T-helper 2 cell treated with Interferon-gamma antibody and Interleukin-4, amounts not matched to agents 5 μg/mL and 100 μg/mL, for 36 hours (primary cell): ENCODE measurements around the gene SETDB1.

ENCODE experiments used
- DNase-seq: peaks from one replicate; pipeline ENCODE4 v3.0.0; 2021; ENCODE audit warnings: low spot score
- H3K27ac Mint-ChIP-seq: one replicate; pipeline ENCODE4 v1.8.0; 2021; ENCODE audit warnings: mild to moderate bottlenecking, mixed read lengths
- H3K27me3 Mint-ChIP-seq: one replicate; pipeline ENCODE4 v1.8.0; 2021; ENCODE audit warnings: low read depth, mixed read lengths
- H3K36me3 Mint-ChIP-seq: one replicate; pipeline ENCODE4 v1.8.0; 2021; ENCODE audit warnings: low read depth, mixed read lengths
- H3K4me1 Mint-ChIP-seq: one replicate; pipeline ENCODE4 v1.8.0; 2021; ENCODE audit warnings: low read depth, mixed read lengths
- H3K4me3 Mint-ChIP-seq: one replicate; pipeline ENCODE4 v1.8.0; 2022; ENCODE audit warnings: mild to moderate bottlenecking, moderate library complexity, mixed read lengths
- H3K9me3 Mint-ChIP-seq: one replicate; pipeline ENCODE4 v1.8.0; 2021; ENCODE audit warnings: mixed read lengths

The SETDB1 gene

DNA sequence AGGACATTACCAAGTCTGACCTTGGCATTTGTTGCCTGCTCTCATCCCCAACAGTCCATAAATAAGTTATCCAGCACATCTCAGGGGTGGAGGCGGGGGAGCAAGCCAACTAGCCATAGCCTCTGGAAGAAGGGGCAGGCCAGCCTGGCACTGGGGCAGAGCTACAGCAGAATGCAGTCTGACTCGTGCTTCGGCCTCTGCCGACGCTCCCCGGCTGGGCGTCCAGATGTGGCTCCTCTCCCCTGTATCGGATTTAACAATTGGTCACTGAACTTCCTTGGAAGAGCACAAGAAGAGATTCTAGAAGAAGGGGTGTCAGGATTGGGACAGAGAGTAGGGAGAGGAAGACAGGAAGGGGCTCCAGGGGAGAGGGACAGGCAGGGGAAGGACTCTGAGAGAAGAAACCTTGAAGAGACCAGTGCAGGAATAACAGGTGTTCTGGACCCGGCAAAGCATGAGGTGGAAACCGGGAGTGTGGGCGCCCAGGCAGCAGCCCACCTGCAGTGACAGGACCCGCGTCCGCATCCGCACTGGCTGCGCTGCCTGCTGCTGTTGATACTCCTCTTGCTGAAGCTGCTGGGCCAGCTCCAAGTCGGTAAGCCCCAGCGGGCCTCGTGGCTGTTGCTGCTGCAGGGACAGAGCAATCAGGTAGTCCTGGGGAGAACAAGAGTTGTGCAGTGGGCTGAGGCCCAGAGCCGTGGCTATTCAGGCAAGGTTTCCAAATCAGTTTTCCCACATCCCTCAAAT lies 71.1 kb downstream of the SETDB1 start:
- no peak for DNase-seq
- H3K4me3 Mint-ChIP-seq = no peak overlapping the region
- H3K4me1 Mint-ChIP-seq = peaks cover 19% of the 10 kb centered on the region
- H3K9me3 Mint-ChIP-seq = no peaks in the 10 kb centered on the region
- H3K36me3 Mint-ChIP-seq = peaks cover 20% of the 10 kb centered on the region
- no peaks in the 10 kb centered on the region for H3K27me3 Mint-ChIP-seq
- H3K27ac Mint-ChIP-seq = no peak overlapping the region

DNA sequence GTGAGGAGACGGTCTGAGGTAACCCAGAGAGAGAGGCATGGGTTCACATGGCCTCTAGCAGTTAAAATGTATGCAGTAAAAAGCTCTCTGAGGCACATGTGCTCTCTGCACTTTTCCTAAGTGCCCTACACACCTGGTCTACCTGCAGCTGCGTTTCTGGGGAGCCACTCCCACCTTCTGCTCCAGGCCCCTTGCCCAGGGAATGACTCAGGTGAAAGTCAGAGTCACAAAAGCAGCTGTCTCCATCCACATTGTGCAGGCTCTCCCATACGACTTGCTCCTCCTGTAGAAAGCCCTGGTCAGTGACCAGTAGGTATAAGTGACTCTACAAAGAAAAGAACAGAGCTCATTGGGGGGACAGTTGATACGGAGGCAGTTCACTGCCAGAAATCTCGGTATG lies 71.8 kb downstream of the SETDB1 start:
- Mint-ChIP-seq H3K27ac (no peak overlapping the region), H3K4me3 (no peak overlapping the region), H3K4me1 (peaks cover 25% of the 10 kb centered on the region), H3K9me3 (no peaks in the 10 kb centered on the region), H3K36me3 (peaks cover 25% of the 10 kb centered on the region), H3K27me3 (no peaks in the 10 kb centered on the region)
- DNase-seq = no peak

DNA sequence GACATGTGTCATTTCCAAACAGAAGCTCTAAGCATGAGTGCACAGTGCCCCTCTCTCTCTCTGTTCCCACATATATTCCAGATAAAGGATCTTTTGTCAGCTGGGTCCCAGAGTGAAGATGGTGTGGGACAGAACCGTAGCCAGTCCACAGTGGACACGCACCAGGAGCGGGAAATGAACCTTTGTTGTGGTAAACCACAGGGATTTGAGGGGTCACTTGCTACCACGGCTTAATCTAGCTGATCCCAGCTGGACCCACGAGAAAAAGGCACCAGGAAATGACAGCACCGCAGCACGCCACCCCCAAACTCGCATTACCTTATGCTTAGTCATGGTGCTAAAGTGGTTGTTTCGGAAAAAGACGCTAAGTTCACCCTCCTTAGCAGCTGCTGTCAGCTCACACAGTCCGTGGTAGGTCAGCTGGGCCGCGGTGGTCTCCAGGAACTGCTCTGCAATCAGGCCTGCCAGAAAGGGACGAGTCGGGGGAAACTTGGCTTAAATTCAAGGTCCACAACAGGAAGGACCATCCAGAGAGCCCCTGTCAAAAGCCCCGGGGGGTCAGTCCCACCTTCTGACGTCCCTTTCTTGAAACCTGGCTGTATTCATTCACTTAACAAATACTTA lies 73.0 kb downstream of the SETDB1 start:
- H3K9me3 Mint-ChIP-seq = no peaks in the 10 kb centered on the region
- no peak overlapping the region for H3K27ac Mint-ChIP-seq
- no peak overlapping the region for H3K4me3 Mint-ChIP-seq
- no peaks in the 10 kb centered on the region for H3K27me3 Mint-ChIP-seq
- DNase-seq = no peak
- H3K4me1 Mint-ChIP-seq = peaks cover 32% of the 10 kb centered on the region
- peaks cover 26% of the 10 kb centered on the region for H3K36me3 Mint-ChIP-seq

- peaks cover 38% of the 10 kb centered on the region for H3K4me1 Mint-ChIP-seq
- peaks cover 26% of the 10 kb centered on the region for H3K36me3 Mint-ChIP-seq
- no peaks in the 10 kb centered on the region for H3K27me3 Mint-ChIP-seq
- DNase-seq = no peak
- H3K27ac Mint-ChIP-seq = no peak overlapping the region
- H3K9me3 Mint-ChIP-seq = no peaks in the 10 kb centered on the region
- no peak overlapping the region for H3K4me3 Mint-ChIP-seq
Measured at GRCh38 chr1:150999926-151000325, 73.8 kb downstream of the SETDB1 start.

DNA sequence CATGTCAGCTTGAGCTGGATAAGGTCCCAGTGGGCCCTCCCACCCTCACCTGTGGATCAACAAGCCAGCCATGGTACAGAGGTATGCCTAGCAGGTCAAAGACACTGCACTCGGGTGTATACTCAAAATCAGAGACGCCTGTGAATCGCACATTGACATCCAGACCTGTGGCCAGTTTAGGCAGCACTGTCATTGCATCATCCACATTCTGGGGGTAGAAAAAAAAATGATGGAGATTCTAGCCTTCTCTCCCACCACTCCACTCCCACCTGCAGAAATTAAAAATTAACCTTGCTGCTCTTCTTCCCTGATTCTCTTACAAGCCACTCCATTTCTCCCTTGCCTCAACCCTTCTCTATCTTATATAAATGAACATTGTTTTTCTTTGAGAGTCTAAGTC lies 74.2 kb downstream of the SETDB1 start:
- Mint-ChIP-seq H3K4me3 (no peak overlapping the region), H3K36me3 (peaks cover 26% of the 10 kb centered on the region), H3K4me1 (peaks cover 40% of the 10 kb centered on the region), H3K27ac (no peak overlapping the region), H3K9me3 (no peaks in the 10 kb centered on the region), H3K27me3 (no peaks in the 10 kb centered on the region)
- DNase-seq = no peak

- H3K4me3 Mint-ChIP-seq = peak overlapping the region; percentile 34
- H3K27ac Mint-ChIP-seq = no peak overlapping the region
- DNase-seq = no peak
- no peaks in the 10 kb centered on the region for H3K27me3 Mint-ChIP-seq
- H3K9me3 Mint-ChIP-seq = no peaks in the 10 kb centered on the region
- H3K4me1 Mint-ChIP-seq = peaks cover 47% of the 10 kb centered on the region
- peaks cover 22% of the 10 kb centered on the region for H3K36me3 Mint-ChIP-seq
Measured at GRCh38 chr1:151001602-151002001, 75.4 kb downstream of the SETDB1 start.

DNA sequence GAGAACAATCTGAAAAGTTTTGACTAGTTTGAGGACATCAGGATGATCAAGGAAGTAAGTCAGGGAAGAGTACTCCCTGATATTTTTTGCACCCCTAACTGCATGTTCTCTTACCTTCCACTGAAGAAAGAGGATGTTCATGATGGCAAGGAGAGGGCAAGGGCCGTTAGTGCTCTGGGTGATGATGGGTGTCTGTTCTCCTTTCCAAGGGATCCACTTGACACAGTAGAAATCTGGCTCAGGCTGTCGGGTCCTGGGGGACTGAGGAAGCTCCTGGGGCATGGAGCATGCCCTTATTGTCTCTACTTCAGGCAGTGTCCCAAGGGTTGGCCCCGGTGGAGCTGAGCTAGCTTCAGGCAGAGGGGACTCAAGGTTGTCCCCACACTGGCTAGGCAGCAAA lies 75.9 kb downstream of the SETDB1 start:
- Mint-ChIP-seq H3K9me3 (no peaks in the 10 kb centered on the region), H3K4me3 (no peak overlapping the region), H3K27ac (no peak overlapping the region), H3K36me3 (peaks cover 22% of the 10 kb centered on the region), H3K27me3 (no peaks in the 10 kb centered on the region), H3K4me1 (peaks cover 52% of the 10 kb centered on the region)
- no peak for DNase-seq

DNA sequence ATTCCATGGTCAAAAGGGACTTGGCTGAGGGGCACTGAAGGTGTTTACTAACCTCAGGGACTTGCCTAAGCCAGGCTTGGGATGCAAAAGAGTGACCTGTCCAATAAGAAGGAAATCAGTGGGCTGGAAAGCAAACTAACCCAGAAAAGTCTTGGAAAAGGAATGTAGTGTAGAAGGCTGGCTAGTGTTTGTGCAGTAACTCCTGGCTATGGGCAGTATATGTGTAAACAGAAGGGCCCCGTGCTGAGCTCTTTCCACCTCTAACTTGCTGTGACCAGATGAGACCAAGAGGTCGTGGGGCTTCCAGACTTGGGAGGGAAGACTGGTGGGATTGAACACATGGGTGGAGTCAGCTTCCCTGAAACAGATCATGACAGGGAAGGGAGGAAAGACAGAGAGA lies 76.4 kb downstream of the SETDB1 start:
- Mint-ChIP-seq H3K4me1 (peaks cover 57% of the 10 kb centered on the region), H3K27ac (peak overlapping the region; percentile 80), H3K27me3 (no peaks in the 10 kb centered on the region), H3K9me3 (no peaks in the 10 kb centered on the region), H3K36me3 (peaks cover 19% of the 10 kb centered on the region), H3K4me3 (peak overlapping the region; percentile 76)
- DNase-seq = no peak

GRCh38 chr1:151003180-151003579 lies 77.0 kb downstream of the SETDB1 start:
- peak overlapping the region; percentile 76 for H3K4me3 Mint-ChIP-seq
- peak overlapping the region; percentile 80 for H3K27ac Mint-ChIP-seq
- peaks cover 19% of the 10 kb centered on the region for H3K36me3 Mint-ChIP-seq
- no peak for DNase-seq
- no peaks in the 10 kb centered on the region for H3K27me3 Mint-ChIP-seq
- peaks cover 62% of the 10 kb centered on the region for H3K4me1 Mint-ChIP-seq
- no peaks in the 10 kb centered on the region for H3K9me3 Mint-ChIP-seq

DNA sequence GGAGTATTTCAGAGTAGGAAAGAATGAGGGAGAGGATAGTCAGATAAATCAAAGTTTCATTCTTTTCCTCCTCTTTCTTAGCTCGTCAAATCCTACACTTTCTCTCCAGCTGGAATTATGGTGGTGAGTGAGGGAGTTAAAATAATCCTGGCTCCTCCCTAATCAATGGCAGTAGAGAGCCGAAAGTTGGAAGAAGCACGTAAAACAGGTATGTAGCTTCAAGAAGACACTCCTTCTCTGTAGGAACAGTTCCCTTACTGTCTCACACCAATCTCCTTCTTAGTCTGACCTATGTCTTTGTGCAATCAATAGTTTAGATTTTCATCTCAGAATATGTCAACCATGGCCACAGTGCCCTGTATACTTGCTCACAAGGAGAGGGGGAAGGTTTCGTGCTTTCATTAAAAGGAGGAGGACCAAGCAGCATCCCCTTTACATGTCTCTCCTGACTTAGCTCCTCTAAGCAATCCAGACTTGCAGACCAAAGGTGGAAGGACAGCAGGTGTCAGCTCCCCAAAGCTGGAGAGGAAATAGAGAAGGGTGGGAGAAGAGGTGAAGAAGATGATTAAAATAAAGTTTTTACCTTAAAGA lies 79.7 kb downstream of the SETDB1 start:
- H3K27ac Mint-ChIP-seq = peak overlapping the region; percentile 92
- H3K27me3 Mint-ChIP-seq = no peaks in the 10 kb centered on the region
- H3K9me3 Mint-ChIP-seq = no peaks in the 10 kb centered on the region
- peak overlapping the region; percentile 98 for H3K4me3 Mint-ChIP-seq
- H3K36me3 Mint-ChIP-seq = peaks cover 17% of the 10 kb centered on the region
- H3K4me1 Mint-ChIP-seq = peaks cover 69% of the 10 kb centered on the region
- no peak for DNase-seq

GRCh38 chr1:151006327-151007052 lies 80.3 kb downstream of the SETDB1 start, which contains the start of gene MINDY1:
TSS of gene MINDY1 (minus strand) at chr1:151006902. CDS start at chr1:151002617, 4,285 bp downstream.
- DNase-seq = peak; percentile 36
- no peaks in the 10 kb centered on the region for H3K27me3 Mint-ChIP-seq
- H3K36me3 Mint-ChIP-seq = peaks cover 13% of the 10 kb centered on the region
- H3K4me1 Mint-ChIP-seq = peaks cover 71% of the 10 kb centered on the region
- peak within 1 kb of the TSS; percentile 92 for H3K27ac Mint-ChIP-seq
- H3K4me3 Mint-ChIP-seq = peak within 1 kb of the TSS; percentile 98
- no peaks in the 10 kb centered on the region for H3K9me3 Mint-ChIP-seq

DNA sequence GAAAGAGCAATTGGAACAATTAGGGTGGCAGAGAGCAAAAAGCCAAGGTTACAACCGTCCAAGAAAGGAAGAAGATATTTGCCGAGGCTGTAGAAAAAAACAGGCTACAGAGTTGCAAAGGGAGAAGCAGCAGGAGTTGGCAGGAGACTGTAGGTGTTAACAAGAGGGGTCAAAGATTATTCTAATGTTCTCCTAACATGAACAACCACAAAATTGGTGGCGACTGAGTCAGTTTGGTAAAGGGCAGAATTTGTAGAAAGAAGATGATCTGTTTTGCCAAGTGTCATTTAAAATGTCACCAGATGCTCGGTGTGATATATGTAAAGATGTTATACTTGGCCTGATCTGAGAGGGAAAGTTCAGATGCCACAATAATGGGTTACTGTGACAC lies 81.7 kb downstream of the SETDB1 start:
- no peaks in the 10 kb centered on the region for H3K27me3 Mint-ChIP-seq
- DNase-seq = no peak
- H3K9me3 Mint-ChIP-seq = no peaks in the 10 kb centered on the region
- H3K36me3 Mint-ChIP-seq = peaks cover 4% of the 10 kb centered on the region
- peaks cover 64% of the 10 kb centered on the region for H3K4me1 Mint-ChIP-seq
- peak overlapping the region; percentile 98 for H3K4me3 Mint-ChIP-seq
- H3K27ac Mint-ChIP-seq = peak overlapping the region; percentile 92

DNA sequence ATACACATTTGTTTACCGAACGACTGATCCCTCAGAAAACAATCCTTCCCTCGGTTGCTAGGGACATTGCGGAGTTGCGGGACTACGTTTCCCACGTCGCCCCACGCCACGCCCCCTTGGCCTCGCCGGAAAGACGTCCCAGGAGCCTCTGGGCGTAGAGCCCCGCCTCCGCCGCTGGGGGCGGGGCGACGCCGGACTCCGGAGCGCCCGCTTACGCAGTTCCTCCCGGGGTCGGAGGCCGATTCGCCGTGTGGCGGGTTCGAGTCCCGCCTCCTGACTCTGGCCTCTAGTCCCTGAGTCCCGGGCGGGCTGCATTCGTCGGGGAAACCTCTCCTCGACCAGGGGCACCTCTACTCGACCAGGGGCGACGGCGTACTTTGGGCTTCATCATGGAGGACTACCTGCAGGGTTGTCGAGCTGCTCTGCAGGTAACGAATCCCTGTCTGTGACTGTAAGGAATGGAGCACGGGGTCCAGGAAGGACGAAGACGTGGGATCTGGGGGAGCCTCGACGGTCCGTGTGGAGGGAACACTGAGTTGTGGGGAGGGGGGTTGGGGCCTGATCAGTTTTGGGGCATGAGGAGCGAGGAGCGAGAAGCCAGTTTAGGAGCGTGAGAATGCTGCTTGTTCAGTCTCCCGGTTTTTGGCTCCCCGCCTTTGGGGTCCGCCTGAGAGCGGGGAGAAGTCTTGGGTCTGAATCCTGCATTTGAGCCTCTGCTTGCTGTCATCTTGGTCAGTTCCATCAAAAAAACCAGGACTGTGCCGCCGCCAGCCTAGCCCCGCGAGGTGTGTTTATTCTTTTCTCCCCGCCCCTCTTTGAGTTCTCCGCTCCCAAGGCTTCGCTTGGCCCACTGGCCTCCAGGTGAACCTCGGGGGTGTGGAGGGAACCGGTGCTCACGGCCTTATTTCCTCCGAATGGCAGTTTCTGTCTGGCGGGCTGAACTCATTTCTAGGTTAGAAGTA lies 82.4 kb downstream of the SETDB1 start, which contains the start of gene PRUNE1:
TSS of gene PRUNE1 (plus strand) at position 206 of the 962 bp plus-strand sequence. CDS start at position 390, 184 bp downstream.
- no peaks in the 10 kb centered on the region for H3K27me3 Mint-ChIP-seq
- peak within 1 kb of the TSS; percentile 98 for H3K4me3 Mint-ChIP-seq
- H3K4me1 Mint-ChIP-seq = peaks cover 60% of the 10 kb centered on the region
- H3K9me3 Mint-ChIP-seq = no peaks in the 10 kb centered on the region
- peak; percentile 96 for DNase-seq
- H3K36me3 Mint-ChIP-seq = peaks cover 3% of the 10 kb centered on the region
- peak within 1 kb of the TSS; percentile 92 for H3K27ac Mint-ChIP-seq
